Stomach (tissue), 9 donors: ENCODE results near the gene INPP4B. TPM values are rescaled to one million over a fixed set of nuclear protein-coding genes. Genes with fewer than 3 reads are reported as not detected.

Experiments
- DNase-seq, 2 donors: peaks; one replicate each; pipeline versions ENCODE4 v3.0.0 to v3.0.0-alpha.2; 2013 to 2019
- H3K27ac ChIP-seq, 5 donors: fragments of 200-600 bp in 4 of 5; sonication (generic) in 4 of 5; one replicate each; pipeline ENCODE4 v1.5.1; 2013 to 2019; ENCODE audit warnings: mild to moderate bottlenecking in 1 of 5, moderate library complexity in 1 of 5
- H3K27me3 ChIP-seq, 3 donors: fragments of 200-600 bp; sonication (generic); one replicate each; pipeline ENCODE4 v1.5.1; 2017 to 2019; ENCODE audit warnings: mixed run types in 1 of 3
- H3K36me3 ChIP-seq, 4 donors: fragments of 200-600 bp; sonication (generic); 1 replicate in 3 of 4; 2 replicates in 1 of 4; pipeline ENCODE4 v1.5.1; 2016 to 2019
- H3K4me1 ChIP-seq, 4 donors: fragments of 200-600 bp; sonication (generic); one replicate each; pipeline ENCODE4 v1.5.1; 2016 to 2019
- H3K4me3 ChIP-seq, 4 donors: fragments of 200-600 bp; sonication (generic) in 3 of 4; one replicate each; pipeline ENCODE4 v1.5.1; 2016 to 2019; ENCODE audit warnings: mild to moderate bottlenecking in 1 of 4
- H3K9me3 ChIP-seq, 4 donors: fragments of 200-600 bp; sonication (generic); one replicate each; pipeline ENCODE4 v1.5.1; 2016 to 2019
- EP300 ChIP-seq: sonication (generic); formaldehyde crosslinking; IDR thresholded peaks from one replicate; pipeline ENCODE4 v1.6.1; 2017; ENCODE audit warnings: antibody characterized with exemption
- POLR2A ChIP-seq, 4 donors: fragments of 450-650 bp; IDR thresholded peaks; one replicate each; pipeline ENCODE4 v1.6.1; 2016; ENCODE audit warnings: antibody characterized with exemption in 4 of 4, control low read depth in 2 of 4, mild to moderate bottlenecking in 1 of 4, moderate library complexity in 1 of 4
- POLR2AphosphoS5 ChIP-seq, 3 donors: sonication (generic); formaldehyde crosslinking; IDR thresholded peaks; one replicate each; pipeline ENCODE4 v1.6.1; 2016; ENCODE audit warnings: antibody characterized with exemption in 3 of 3
- WGBS, 5 donors: extraction: QIAGEN DNeasy Blood & Tissue Kit in 3 of 5; methylation state at CpG; one replicate each; pipeline versions ENCODE4 v1.1.5 to v1.1.7; 2013 to 2018; 5-methylcytosine and 5-hydroxymethylcytosine counted together
- intact Hi-C: fragments of 100-400 bp; cut with DNase I; formaldehyde crosslinking; loops from one replicate; pipeline ENCODE4 v1.15.1; 2023; ENCODE audit warnings: low total_unique reads
- polyA plus RNA-seq, 3 donors: library from polyadenylated mRNA; stranded (reverse); fragments of 200-250 nt; gene quantifications; one replicate each; pipeline ENCODE4 v1.2.3, GENCODE V29; 2013
- total RNA-seq, 5 donors: library from RNA; depleted of rRNA; stranded (reverse); fragments of >200 nt; gene quantifications; one replicate each; pipeline versions ENCODE4 v1.1.0 to v1.2.3, GENCODE V29; 2014 to 2016
- TF ChIP-seq, protein P1 (sequence below), 7 experiments: fragments of 450-650 bp in 4 of 7; fragments of 200-600 bp in 3 of 7; sonication (generic) in 3 of 7; IDR thresholded peaks; one replicate each; pipeline ENCODE4 v1.5.1; 2016 to 2019; ENCODE audit warnings: antibody characterized with exemption in 7 of 7, control low read depth in 2 of 7, mild to moderate bottlenecking in 1 of 7
- donor health status: healthy with polysubstance abuse.
- donor health status: Bipolar disorder and iron deficiency.
- donor health status: healthy.

INPP4B gene
- total and polyA plus RNA-seq, 8 donors = 1.4 to 96.9 (median 11.7) TPM

DNA sequence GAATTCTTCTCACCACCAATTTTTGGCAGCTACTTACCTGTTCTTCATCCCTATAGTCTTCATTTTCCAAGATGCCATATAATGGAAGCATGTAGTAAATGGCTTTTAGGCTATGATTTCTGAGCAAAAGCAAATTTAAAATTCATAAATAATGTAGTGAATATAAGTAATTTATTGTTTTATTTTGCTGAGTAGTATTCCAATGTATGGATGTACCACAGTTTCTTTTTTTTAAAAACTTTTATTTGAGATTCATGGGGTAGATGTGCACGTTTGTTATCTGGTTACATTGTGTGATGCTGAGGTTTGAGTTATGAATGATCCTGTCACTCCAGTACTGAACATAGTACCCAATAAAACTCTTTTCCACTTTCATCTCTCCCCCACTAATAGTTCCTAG, 840.6 kb downstream of the INPP4B start:
- TF ChIP-seq, protein P1, sequence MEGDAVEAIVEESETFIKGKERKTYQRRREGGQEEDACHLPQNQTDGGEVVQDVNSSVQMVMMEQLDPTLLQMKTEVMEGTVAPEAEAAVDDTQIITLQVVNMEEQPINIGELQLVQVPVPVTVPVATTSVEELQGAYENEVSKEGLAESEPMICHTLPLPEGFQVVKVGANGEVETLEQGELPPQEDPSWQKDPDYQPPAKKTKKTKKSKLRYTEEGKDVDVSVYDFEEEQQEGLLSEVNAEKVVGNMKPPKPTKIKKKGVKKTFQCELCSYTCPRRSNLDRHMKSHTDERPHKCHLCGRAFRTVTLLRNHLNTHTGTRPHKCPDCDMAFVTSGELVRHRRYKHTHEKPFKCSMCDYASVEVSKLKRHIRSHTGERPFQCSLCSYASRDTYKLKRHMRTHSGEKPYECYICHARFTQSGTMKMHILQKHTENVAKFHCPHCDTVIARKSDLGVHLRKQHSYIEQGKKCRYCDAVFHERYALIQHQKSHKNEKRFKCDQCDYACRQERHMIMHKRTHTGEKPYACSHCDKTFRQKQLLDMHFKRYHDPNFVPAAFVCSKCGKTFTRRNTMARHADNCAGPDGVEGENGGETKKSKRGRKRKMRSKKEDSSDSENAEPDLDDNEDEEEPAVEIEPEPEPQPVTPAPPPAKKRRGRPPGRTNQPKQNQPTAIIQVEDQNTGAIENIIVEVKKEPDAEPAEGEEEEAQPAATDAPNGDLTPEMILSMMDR (IDR thresholded peaks at IDR 0.05) = no peak
- no peak for TF ChIP-seq POLR2A (IDR thresholded peaks at IDR 0.05)
- Histone ChIP-seq H3K4me1 (no peaks in the 10 kb centered on the region), H3K36me3 (no peaks in the 10 kb centered on the region), H3K27me3 (no peaks in the 10 kb centered on the region), H3K9me3 (peaks cover 0 to 14% (median 5%) of the 10 kb centered on the region in 4 donors), H3K27ac (no peak overlapping the region), H3K4me3 (no peak overlapping the region)
- intact Hi-C loops = no loop called here
- DNase-seq = no peak
- 80 to 96% (median 84%) methylated on average over 1 of the region's 1 CpG for WGBS, 5 donors

DNA sequence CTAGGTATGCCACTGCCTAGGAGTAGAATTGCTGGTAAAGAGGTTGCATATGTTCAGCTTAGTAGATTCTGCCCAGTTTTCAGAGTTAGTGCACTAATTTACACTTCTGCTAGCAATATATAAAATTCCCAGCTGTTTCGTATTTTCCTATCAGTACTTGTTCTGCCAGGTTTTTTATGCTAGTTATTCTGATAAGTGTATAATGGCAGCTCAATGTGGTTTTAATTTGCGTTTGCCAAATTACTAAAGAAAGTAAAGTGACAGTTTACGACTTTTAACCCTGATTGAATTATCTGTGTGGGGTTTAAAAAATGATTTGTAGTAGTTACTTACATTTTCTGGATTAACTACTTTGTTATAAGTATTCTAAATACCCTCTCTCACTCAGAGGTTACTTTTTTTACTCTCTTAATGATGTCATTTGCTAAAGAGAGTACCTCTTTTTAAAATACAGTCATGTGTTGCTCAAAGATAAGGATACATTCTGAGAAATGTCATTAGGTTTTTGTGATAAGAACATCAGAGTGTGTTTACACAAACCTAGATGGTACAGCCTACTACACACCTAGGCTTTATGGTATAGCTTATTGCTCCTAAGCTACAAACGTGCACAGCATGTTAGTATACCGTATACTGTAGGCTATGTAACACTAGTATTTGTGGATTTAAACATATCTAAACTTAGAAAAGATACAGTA, 846.5 kb downstream of the INPP4B start:
- Histone ChIP-seq H3K4me1 (no peaks in the 10 kb centered on the region), H3K27me3 (no peaks in the 10 kb centered on the region), H3K36me3 (no peaks in the 10 kb centered on the region), H3K4me3 (no peak overlapping the region), H3K9me3 (no peaks in the 10 kb centered on the region), H3K27ac (no peak overlapping the region)
- intact Hi-C loops = no loop called here
- TF ChIP-seq EP300 (no peak), POLR2A (IDR thresholded peaks at IDR 0.05) (no peak), POLR2AphosphoS5 (IDR thresholded peaks at IDR 0.05) (no peak)
- TF ChIP-seq, protein P1 (IDR thresholded peaks at IDR 0.05) = no peak
- 40 to 67% (median 50%) methylated on average over 5 of the region's 5 CpGs for WGBS, 5 donors
- DNase-seq = no peak

DNA sequence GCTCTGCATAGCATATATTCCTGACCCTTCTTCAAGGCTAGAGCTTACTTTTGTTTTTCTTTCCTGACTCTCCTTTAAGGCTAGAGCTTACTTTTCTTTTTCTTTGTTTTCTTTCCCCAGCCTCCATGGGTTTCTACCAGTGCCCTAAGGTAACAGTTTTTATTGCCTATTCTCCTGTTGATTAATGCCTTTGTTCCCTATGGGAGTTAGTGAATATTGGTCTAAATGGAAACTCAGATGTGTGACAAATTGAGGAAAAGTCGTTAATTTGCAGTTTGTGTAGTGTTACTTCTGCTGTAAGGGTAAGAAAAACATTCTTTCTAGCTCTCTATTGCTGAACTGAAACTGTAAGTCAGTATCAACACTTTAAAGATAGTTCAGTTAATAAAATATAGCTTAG, 851.0 kb downstream of the INPP4B start:
- Histone ChIP-seq H3K27ac (no peak overlapping the region), H3K36me3 (no peaks in the 10 kb centered on the region), H3K4me3 (no peak overlapping the region), H3K27me3 (no peaks in the 10 kb centered on the region), H3K4me1 (no peaks in the 10 kb centered on the region), H3K9me3 (no peaks in the 10 kb centered on the region)
- intact Hi-C loops = no loop called here
- WGBS, 5 donors = 31 to 59% (median 46%) methylated on average over 1 of the region's 1 CpG
- DNase-seq = no peak
- TF ChIP-seq, protein P1 (IDR thresholded peaks at IDR 0.05) = no peak
- TF ChIP-seq EP300 (no peak), POLR2AphosphoS5 (IDR thresholded peaks at IDR 0.05) (no peak), POLR2A (IDR thresholded peaks at IDR 0.05) (no peak)

DNA sequence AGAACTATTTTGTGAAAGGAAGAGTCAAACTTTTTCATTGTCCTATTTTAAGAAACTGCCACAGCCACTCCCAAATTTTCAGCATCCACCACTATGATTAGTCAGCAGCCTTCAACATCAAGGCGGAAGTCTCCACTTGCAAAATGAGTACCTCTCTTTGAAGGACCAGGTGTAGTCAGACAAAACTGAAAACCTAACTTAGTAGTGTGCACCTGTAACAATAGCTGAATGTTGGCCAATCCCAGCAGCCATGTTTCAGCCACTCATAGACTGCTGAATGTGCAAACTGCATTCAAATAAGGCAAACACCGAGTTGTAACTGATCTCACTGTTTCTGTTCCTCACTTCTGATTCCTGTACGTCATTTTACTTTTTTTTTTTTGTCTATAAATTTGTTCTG, 868.7 kb downstream of the INPP4B start:
- Histone ChIP-seq H3K27me3 (no peaks in the 10 kb centered on the region), H3K4me3 (no peak overlapping the region), H3K4me1 (no peaks in the 10 kb centered on the region), H3K9me3 (peaks cover 0 to 7% (median 3%) of the 10 kb centered on the region in 4 donors), H3K27ac (no peak overlapping the region), H3K36me3 (no peaks in the 10 kb centered on the region)
- no peak for TF ChIP-seq POLR2A (IDR thresholded peaks at IDR 0.05)
- TF ChIP-seq EP300 = no peak
- no peak for TF ChIP-seq POLR2AphosphoS5 (IDR thresholded peaks at IDR 0.05)
- TF ChIP-seq, protein P1 (IDR thresholded peaks at IDR 0.05) = no peak
- intact Hi-C loops = no loop called here
- WGBS, 5 donors = 65 to 83% (median 80%) methylated on average over 3 of the region's 3 CpGs
- DNase-seq = no peak
